HG03378 (cell line): ENCODE measurements around the gene FGF22.

Experiments
- ATAC-seq: cut with Tn5 transposase; IDR thresholded peaks from one replicate; pipeline ENCODE4 v1.9.1; 2021; ENCODE audit warnings: mild to moderate bottlenecking, moderate library complexity; ENCODE audit not compliant: unreplicated experiment

FGF22 gene

GRCh38 chr19:642767-643727 lies 3.4 kb downstream of the FGF22 start:
- no peak for ATAC-seq

GRCh38 chr19:643736-644135 lies 4.1 kb downstream of the FGF22 start:
- no peak for ATAC-seq

GRCh38 chr19:644363-644762 lies 4.7 kb downstream of the FGF22 start:
- ATAC-seq = no peak

- no peak for ATAC-seq
Measured at GRCh38 chr19:644789-645188, 5.1 kb downstream of the FGF22 start.

GRCh38 chr19:645912-646778 lies 6.5 kb downstream of the FGF22 start:
- no peak for ATAC-seq

DNA sequence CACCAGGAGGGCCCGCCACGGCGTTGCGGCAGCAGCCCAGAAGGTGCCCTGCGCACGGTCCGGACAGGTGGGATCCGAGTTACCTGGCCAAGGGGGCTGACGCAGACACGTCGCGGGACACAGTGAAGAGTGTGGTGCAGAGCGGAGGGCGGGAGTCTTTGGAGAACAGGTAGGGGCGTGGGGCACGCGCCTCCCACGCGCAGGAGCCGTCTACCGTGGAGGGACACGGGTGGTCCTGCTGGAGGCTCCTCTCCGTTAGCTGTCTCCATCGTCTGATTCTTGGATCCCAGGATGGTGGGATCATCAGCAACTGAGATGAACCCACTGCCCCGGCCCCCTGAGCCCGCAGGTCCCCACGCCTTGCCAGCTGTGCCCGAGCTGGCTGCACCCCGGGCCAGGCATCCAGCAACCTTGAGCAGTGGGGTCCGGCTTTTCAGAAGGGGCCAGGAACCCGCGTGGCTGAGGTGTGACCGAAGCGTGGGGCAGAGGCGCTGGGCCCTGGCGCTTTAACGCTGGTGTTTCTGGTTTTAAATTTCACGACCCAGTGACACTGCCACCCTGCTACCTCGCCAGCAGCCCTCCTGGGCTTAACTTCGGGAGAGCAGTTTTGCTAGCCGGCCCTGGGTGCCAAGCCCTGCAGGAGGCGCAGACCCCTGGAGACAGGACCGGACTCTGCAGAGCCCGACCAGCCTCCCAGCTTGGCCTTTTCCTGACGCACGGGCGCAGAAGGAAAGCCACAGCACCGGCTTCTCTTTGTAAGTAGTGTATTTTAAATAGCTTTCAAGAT lies 7.3 kb downstream of the FGF22 start:
- no peak for ATAC-seq

DNA sequence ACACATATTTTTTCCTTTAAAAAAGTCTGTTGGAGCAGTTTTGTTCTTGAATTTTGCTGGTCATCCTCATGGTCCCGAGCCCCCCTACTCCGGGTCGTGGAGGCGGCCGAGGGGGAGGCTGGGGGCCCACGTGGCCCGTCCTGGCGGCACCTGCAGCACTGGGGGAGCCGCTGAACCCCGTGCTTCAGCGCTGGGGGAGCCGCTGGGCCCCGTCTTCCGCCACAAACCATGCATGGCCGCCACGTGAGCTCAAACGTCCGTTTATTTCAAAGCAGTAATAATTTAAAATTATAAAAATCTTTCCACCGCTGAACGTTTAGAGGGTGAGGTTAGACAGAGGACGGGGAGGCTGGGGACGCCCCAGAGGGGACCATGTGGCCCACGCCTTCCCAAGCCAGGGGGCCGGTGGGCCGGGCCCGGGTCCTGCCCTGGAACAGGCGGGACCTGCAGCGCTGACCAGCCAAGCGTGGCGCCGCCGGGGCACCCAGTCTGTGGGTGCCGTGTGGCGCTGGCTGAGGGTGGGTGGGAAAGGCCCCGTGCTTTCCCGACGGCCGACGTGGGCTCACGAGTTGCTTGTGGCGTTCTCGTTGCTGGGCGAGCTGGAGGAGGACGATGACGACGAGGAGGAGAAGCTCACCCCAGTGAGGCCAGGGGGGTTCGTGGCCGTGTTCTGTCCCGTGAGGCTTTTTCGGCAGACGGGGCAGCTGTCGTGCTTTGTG lies 8.0 kb downstream of the FGF22 start:
- ATAC-seq = no peak

DNA sequence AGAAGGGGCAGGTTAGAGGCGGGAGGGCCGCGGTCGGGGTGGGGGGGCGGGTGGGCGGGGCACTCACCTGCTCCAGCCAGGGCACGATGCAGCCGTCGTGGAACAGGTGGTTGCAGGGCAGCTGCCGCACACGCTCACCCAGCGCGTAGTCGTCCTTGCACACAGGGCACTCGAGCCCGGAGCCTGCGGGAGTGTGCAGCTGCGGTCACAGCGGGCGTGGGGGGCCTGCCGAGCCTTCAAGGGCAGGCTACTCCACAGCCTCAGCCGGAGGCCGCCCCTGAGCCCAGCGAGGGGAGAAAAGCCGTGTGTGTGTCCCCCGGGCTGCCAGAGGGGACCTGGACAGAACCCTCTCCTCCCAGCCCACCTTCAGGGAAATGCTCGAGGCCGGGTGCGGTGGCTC lies 8.6 kb downstream of the FGF22 start:
- ATAC-seq = no peak

- ATAC-seq = no peak
Measured at GRCh38 chr19:648904-649801, 9.5 kb downstream of the FGF22 start.

GRCh38 chr19:650121-650520 lies 10.4 kb downstream of the FGF22 start:
- no peak for ATAC-seq

DNA sequence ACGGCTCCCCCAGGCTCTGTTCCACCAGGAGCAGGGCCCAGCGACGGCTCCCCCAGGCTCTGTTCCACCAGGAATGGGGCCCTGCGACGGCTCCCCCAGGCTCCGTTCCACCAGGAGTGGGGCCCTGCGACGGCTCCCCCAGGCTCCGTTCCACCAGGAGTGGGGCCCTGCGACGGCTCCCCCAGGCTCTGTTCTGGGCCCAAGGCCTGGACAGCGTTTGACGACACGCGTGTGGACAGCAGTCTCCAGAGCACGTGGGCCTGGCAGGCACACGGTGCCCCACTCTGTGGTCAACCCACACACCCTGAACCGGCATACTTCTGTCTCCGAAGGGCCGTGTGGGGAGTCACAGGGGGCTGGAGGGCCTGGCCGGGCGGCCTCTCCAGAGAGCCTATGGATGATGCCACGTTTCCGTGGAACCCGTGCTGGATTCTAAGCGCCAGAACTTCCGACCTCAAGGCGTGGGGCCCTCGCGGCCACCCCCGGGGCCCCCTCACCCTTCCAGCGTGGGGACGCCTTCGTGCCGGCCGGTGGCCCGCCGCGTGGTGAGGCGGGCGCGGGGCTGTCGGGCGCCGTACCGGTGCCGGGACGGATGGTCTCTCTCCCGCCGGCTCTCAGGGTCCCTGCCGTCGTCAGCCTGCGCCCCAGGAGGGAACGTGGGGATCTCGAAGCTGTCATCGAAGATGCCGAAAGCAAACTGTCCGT lies 11.6 kb downstream of the FGF22 start:
- ATAC-seq = no peak

DNA sequence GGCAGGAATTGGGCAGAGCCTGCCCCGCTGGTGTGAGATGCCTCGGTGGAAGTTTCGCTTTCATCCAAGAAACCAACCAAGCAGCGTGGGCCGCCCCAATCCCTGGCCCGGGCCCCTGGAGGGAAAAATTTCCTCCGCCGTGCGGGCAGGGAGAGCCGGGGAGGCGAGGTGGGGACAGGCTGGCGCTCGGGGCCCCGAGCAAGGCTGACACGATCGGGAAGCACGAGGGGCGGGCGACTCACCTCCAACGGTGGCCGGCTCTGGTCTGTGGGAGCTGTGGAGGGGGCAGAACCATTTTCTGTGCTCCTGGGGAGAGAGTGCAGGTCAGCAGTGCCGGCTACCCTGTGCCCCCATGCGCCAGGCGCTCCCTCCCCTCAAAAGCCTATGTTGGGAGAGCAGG lies 12.3 kb downstream of the FGF22 start:
- no peak for ATAC-seq

DNA sequence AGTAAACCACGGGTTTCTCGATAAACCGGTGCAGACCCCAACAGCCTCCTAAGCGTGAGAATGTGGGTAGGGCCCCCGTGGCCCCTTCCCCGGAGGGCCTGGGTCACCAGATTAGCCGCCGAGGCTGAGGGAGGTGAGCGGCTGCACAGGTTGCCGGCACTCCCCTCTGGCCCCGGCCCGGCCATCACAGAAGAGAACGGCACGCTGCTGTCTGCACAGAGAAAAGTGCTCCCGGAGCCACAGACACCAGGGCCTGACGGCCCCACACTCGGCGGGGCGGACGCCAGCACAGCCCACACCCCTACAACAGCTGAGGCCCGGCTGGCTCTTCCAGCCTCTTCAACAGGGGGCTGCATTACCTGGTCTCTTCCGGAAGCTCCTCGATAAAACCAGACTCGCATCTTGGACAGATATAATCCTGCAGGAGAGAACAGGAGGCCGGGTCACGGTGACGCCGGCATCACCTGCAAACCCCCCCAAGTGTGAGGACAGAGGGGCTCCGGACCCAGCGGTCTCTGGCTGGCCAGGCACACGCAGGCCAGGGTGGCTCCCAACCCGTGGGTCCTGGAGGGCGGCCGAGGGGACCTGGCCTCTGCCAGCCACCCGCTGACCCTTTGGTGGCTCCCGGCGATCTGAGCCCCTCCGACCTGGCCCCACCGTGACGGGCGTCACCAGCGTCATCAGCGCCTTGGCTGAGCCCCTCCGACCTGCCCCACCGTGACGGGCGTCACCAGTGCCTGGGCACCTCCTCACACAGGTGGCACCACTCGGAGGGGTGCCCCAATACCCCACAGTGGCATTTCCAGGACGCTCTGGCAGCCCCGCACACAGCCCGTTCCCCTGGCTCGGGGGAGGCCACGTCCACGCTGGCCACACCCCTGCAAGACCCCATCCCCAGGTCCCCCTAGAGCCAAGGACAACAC lies 13.0 kb downstream of the FGF22 start:
- no peak for ATAC-seq

- no peak for ATAC-seq
Measured at GRCh38 chr19:653425-653824, 13.7 kb downstream of the FGF22 start.

- ATAC-seq = no peak
Measured at GRCh38 chr19:655691-656090, 16.0 kb downstream of the FGF22 start.

DNA sequence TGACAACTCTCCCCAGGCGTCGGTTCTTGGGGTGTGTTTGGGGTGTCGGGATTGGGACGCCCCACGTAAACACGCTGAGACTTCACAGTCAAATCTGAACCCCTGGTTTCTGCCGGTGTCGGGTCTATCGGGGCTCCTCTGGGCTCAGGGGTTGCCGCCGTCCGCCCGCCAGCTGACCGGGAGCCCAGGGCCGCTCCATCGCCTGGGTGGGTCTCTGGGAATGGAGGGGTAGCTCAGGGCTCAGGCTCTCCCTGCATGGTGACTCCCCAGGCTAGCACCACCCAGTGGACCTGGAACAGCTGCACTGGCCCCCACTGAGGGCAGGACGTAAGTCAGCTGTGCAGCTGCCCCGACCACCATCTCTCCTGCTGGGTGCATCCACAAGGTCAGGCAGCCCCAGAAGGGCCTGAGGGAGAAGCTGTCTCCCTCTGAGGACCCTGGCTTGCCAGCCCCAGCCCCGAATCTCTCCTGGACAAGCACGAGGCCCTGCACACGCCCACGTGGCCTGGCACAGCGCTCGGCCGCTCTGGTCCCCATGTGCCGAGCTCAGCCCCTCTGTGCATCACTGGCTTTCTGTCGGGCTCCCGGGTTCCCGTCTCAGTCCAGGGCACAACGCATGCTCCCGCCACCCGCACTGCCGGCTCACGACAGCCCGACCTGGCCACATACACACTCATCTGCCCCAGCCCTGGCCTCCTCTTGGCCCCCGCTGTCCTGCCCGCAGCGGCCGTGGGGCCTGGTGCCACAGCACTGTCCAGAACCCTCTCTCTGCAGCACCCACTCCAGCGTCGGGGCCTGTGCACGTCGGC lies 17.3 kb downstream of the FGF22 start:
- no peak for ATAC-seq

DNA sequence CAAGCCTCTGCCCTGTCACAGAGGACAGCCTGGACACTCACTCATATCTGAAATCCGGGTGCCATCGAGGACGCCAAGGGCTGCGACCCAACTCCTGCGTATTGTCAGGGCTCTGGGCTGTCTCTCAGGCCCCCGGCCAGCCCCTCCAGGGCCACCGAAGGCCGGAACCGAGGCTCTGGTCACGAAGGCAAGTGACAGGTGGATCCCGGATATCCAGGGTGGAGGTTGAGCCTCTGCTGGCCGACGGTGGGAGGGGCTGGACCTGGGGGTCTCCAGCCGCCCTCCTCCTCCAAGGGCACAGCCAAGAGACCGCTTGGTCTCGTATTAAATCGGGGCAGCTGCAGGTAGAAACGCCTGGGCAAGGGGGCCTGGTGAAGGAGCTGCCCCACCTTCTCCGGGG lies 17.9 kb downstream of the FGF22 start:
- no peak for ATAC-seq
